Measurements from ENCODE around the gene CHRM5. TPM values are rescaled to one million over a fixed set of nuclear protein-coding genes. Genes with fewer than 3 reads are reported as not detected.
"Not testable (repeated sequence)": the region's sequence is repeated elsewhere in the genome, so short reads cannot be mapped to it uniquely, and the experiment has no call there.

The CHRM5 gene
- total RNA-seq, 1 experiment from 2014 or later = 0.11 TPM

GRCh38 chr15:33964665-33965040 lies 3.6 kb upstream of the CHRM5 start:
- Histone ChIP-seq H3K27ac (peak overlapping the region; percentile 33), H3K4me3 (no peak overlapping the region), H3K27me3 (replicated peaks) (no peaks in the 10 kb centered on the region), H3K9me3 (replicated peaks) (no peaks in the 10 kb centered on the region), H3K4me1 (replicated peaks) (peaks cover 22% of the 10 kb centered on the region), H3K36me3 (no peaks in the 10 kb centered on the region)
- DNase-seq (ENCODE audit: low read depth in 1 of 2, low spot score in 2 of 2) = peak in 1 of 2 experiments; percentile 64

GRCh38 chr15:33968821-33969220 lies 524 bp downstream of the CHRM5 start:
- H3K9me3 ChIP-seq (replicated peaks) = no peaks in the 10 kb centered on the region
- no peak overlapping the region for H3K27ac ChIP-seq
- H3K36me3 ChIP-seq = no peaks in the 10 kb centered on the region
- H3K4me1 ChIP-seq (replicated peaks) = peaks cover 22% of the 10 kb centered on the region
- H3K4me3 ChIP-seq = no peak overlapping the region
- DNase-seq (ENCODE audit: low read depth in 1 of 2, low spot score in 2 of 2) = no peak
- H3K27me3 ChIP-seq (replicated peaks) = no peaks in the 10 kb centered on the region

GRCh38 chr15:33971811-33972210 lies 3.5 kb downstream of the CHRM5 start:
- Histone ChIP-seq H3K9me3 (replicated peaks) (no peaks in the 10 kb centered on the region), H3K27me3 (replicated peaks) (no peaks in the 10 kb centered on the region), H3K27ac (no peak overlapping the region), H3K36me3 (no peaks in the 10 kb centered on the region), H3K4me3 (no peak overlapping the region), H3K4me1 (replicated peaks) (no peaks in the 10 kb centered on the region)
- DNase-seq (ENCODE audit: low read depth in 1 of 2, low spot score in 2 of 2) = no peak

- no peak for DNase-seq (ENCODE audit: low read depth in 1 of 2, low spot score in 2 of 2)
- H3K9me3 ChIP-seq (replicated peaks) = no peaks in the 10 kb centered on the region
- H3K27ac ChIP-seq = no peak overlapping the region
These were observed 6.8 kb downstream of the CHRM5 start for GRCh38 chr15:33975022-33975565.

GRCh38 chr15:33980159-33980558 lies 11.9 kb downstream of the CHRM5 start:
- Histone ChIP-seq H3K27me3 (replicated peaks) (no peaks in the 10 kb centered on the region), H3K4me1 (replicated peaks) (peaks cover 5% of the 10 kb centered on the region), H3K36me3 (no peaks in the 10 kb centered on the region), H3K27ac (no peak overlapping the region), H3K4me3 (no peak overlapping the region), H3K9me3 (replicated peaks) (no peaks in the 10 kb centered on the region)
- DNase-seq (ENCODE audit: low read depth in 1 of 2, low spot score in 2 of 2) = no peak

More at GRCh38 chr15:33975022-33975565, 6.8 kb downstream of the CHRM5 start:
- Histone ChIP-seq H3K27me3 (replicated peaks) (no peaks in the 10 kb centered on the region), H3K36me3 (no peaks in the 10 kb centered on the region), H3K4me3 (no peak overlapping the region), H3K4me1 (replicated peaks) (no peaks in the 10 kb centered on the region)

GRCh38 chr15:33982516-33982915 lies 14.2 kb downstream of the CHRM5 start:
- no peak for DNase-seq (ENCODE audit: low read depth in 1 of 2, low spot score in 2 of 2)
- H3K36me3 ChIP-seq = no peaks in the 10 kb centered on the region
- H3K4me1 ChIP-seq (replicated peaks) = peaks cover 12% of the 10 kb centered on the region
- no peaks in the 10 kb centered on the region for H3K9me3 ChIP-seq (replicated peaks)
- H3K27ac ChIP-seq = no peak overlapping the region
- H3K4me3 ChIP-seq = no peak overlapping the region
- H3K27me3 ChIP-seq (replicated peaks) = no peaks in the 10 kb centered on the region

- Histone ChIP-seq H3K36me3 (no peaks in the 10 kb centered on the region), H3K27ac (peak overlapping the region; percentile 63), H3K9me3 (replicated peaks) (no peaks in the 10 kb centered on the region), H3K4me1 (replicated peaks) (peaks cover 12% of the 10 kb centered on the region), H3K27me3 (replicated peaks) (no peaks in the 10 kb centered on the region), H3K4me3 (no peak overlapping the region)
- peak in 1 of 2 experiments; percentile 64 for DNase-seq (ENCODE audit: low read depth in 1 of 2, low spot score in 2 of 2)
These were observed 17.0 kb downstream of the CHRM5 start for GRCh38 chr15:33985287-33985686.

GRCh38 chr15:33985751-33986150 lies 17.5 kb downstream of the CHRM5 start:
- Histone ChIP-seq H3K4me1 (replicated peaks) (peaks cover 12% of the 10 kb centered on the region), H3K27me3 (replicated peaks) (no peaks in the 10 kb centered on the region), H3K27ac (peak overlapping the region; percentile 5; the same call in 1 of the 2 replicates), H3K9me3 (replicated peaks) (no peaks in the 10 kb centered on the region), H3K36me3 (no peaks in the 10 kb centered on the region), H3K4me3 (no peak overlapping the region)
- DNase-seq (ENCODE audit: low read depth in 1 of 2, low spot score in 2 of 2) = no peak

- no peak for DNase-seq (ENCODE audit: low read depth in 1 of 2, low spot score in 2 of 2)
These were observed 19.1 kb downstream of the CHRM5 start for GRCh38 chr15:33987444-33987843.

GRCh38 chr15:33988384-33988783 lies 20.1 kb downstream of the CHRM5 start:
- H3K9me3 ChIP-seq (replicated peaks) = no peaks in the 10 kb centered on the region
- H3K4me1 ChIP-seq (replicated peaks) = peaks cover 12% of the 10 kb centered on the region
- no peak for DNase-seq (ENCODE audit: low read depth in 1 of 2, low spot score in 2 of 2)
- H3K36me3 ChIP-seq = no peaks in the 10 kb centered on the region
- no peak overlapping the region for H3K4me3 ChIP-seq
- H3K27me3 ChIP-seq (replicated peaks) = no peaks in the 10 kb centered on the region
- no peak overlapping the region for H3K27ac ChIP-seq

More at GRCh38 chr15:33987444-33987843, 19.1 kb downstream of the CHRM5 start:
- Histone ChIP-seq H3K36me3 (no peaks in the 10 kb centered on the region), H3K4me3 (no peak overlapping the region), H3K27me3 (replicated peaks) (no peaks in the 10 kb centered on the region), H3K27ac (no peak overlapping the region), H3K4me1 (replicated peaks) (peaks cover 12% of the 10 kb centered on the region), H3K9me3 (replicated peaks) (no peaks in the 10 kb centered on the region)

- Histone ChIP-seq H3K9me3 (replicated peaks) (no peaks in the 10 kb centered on the region), H3K27ac (no peak overlapping the region), H3K27me3 (replicated peaks) (no peaks in the 10 kb centered on the region), H3K36me3 (no peaks in the 10 kb centered on the region), H3K4me3 (no peak overlapping the region), H3K4me1 (replicated peaks) (no peaks in the 10 kb centered on the region)
- DNase-seq (ENCODE audit: low read depth in 1 of 2, low spot score in 2 of 2) = peak; percentile 27 to 51
These were observed 25.8 kb downstream of the CHRM5 start for GRCh38 chr15:33994005-33994615.

- not testable (repeated sequence) for H3K4me3 ChIP-seq; DNase-seq (ENCODE audit: low read depth in 1 of 2, low spot score in 2 of 2); H3K4me1 ChIP-seq (replicated peaks); H3K9me3 ChIP-seq (replicated peaks); H3K27ac ChIP-seq; H3K36me3 ChIP-seq; H3K27me3 ChIP-seq (replicated peaks)
These were observed 27.4 kb downstream of the CHRM5 start for GRCh38 chr15:33995666-33996065.

GRCh38 chr15:34001536-34001935 lies 33.2 kb downstream of the CHRM5 start:
- no peaks in the 10 kb centered on the region for H3K27me3 ChIP-seq (replicated peaks)
- no peaks in the 10 kb centered on the region for H3K36me3 ChIP-seq
- DNase-seq (ENCODE audit: low read depth in 1 of 2, low spot score in 2 of 2) = no peak
- H3K27ac ChIP-seq = no peak overlapping the region
- H3K4me1 ChIP-seq (replicated peaks) = no peaks in the 10 kb centered on the region
- no peaks in the 10 kb centered on the region for H3K9me3 ChIP-seq (replicated peaks)
- no peak overlapping the region for H3K4me3 ChIP-seq

GRCh38 chr15:34006381-34006780 lies 38.1 kb downstream of the CHRM5 start:
- H3K4me3 ChIP-seq = no peak overlapping the region
- no peaks in the 10 kb centered on the region for H3K36me3 ChIP-seq
- DNase-seq (ENCODE audit: low read depth in 1 of 2, low spot score in 2 of 2) = no peak
- H3K4me1 ChIP-seq (replicated peaks) = no peaks in the 10 kb centered on the region
- H3K27ac ChIP-seq = no peak overlapping the region
- H3K9me3 ChIP-seq (replicated peaks) = no peaks in the 10 kb centered on the region
- H3K27me3 ChIP-seq (replicated peaks) = no peaks in the 10 kb centered on the region

GRCh38 chr15:34009656-34010055 lies 41.4 kb downstream of the CHRM5 start:
- H3K9me3 ChIP-seq (replicated peaks) = no peaks in the 10 kb centered on the region
- H3K4me1 ChIP-seq (replicated peaks) = no peaks in the 10 kb centered on the region
- no peaks in the 10 kb centered on the region for H3K36me3 ChIP-seq

More at GRCh38 chr15:34009656-34010055, 41.4 kb downstream of the CHRM5 start:
- Histone ChIP-seq H3K4me3 (no peak overlapping the region), H3K27ac (no peak overlapping the region), H3K27me3 (replicated peaks) (no peaks in the 10 kb centered on the region)
- no peak for DNase-seq (ENCODE audit: low read depth in 1 of 2, low spot score in 2 of 2)

Measured in SJSA1 (cell line).